Suprapubic skin (tissue), 4 donors: ENCODE results near the gene OGA.

Experiments
- EP300 ChIP-seq: sonication (generic); formaldehyde crosslinking; IDR thresholded peaks from one replicate; pipeline ENCODE4 v1.6.1; 2017; ENCODE audit warnings: antibody characterized with exemption
- POLR2A ChIP-seq, 2 donors: fragments of 450-650 bp; IDR thresholded peaks; one replicate each; pipeline ENCODE4 v1.6.1; 2017; ENCODE audit warnings: antibody characterized with exemption in 2 of 2, mild to moderate bottlenecking in 2 of 2, moderate library complexity in 2 of 2
- POLR2AphosphoS5 ChIP-seq, 3 donors: sonication (generic); formaldehyde crosslinking; IDR thresholded peaks; one replicate each; pipeline ENCODE4 v1.6.1; 2017; ENCODE audit warnings: antibody characterized with exemption in 3 of 3
- TF ChIP-seq, protein P1 (sequence below), 2 donors: fragments of 200-600 bp in 1 of 2; fragments of 450-650 bp in 1 of 2; sonication (generic) in 1 of 2; IDR thresholded peaks; one replicate each; pipeline ENCODE4 v1.5.1; 2016 to 2019; ENCODE audit warnings: antibody characterized with exemption in 2 of 2, mild to moderate bottlenecking in 1 of 2, moderate library complexity in 1 of 2

DNA sequence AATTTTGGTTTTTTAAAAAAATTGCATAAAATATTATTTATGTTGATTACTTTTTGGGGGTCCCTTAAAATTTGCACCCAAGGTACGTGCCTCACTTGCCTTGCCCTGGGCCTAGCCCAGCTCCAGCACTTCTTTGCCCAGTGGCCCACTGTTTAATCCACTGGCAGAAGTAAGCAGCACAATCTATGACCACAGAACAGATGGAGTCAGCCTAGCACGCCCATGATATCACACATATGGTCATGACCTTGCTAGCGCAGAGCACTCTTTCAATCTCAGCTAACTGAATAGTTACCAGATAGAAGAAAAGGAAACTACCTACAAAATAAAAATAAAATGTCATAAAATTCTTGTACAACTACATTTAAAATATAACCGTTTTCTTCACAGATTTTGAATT, 5.6 kb downstream of the OGA start:
- TF ChIP-seq, protein P1, sequence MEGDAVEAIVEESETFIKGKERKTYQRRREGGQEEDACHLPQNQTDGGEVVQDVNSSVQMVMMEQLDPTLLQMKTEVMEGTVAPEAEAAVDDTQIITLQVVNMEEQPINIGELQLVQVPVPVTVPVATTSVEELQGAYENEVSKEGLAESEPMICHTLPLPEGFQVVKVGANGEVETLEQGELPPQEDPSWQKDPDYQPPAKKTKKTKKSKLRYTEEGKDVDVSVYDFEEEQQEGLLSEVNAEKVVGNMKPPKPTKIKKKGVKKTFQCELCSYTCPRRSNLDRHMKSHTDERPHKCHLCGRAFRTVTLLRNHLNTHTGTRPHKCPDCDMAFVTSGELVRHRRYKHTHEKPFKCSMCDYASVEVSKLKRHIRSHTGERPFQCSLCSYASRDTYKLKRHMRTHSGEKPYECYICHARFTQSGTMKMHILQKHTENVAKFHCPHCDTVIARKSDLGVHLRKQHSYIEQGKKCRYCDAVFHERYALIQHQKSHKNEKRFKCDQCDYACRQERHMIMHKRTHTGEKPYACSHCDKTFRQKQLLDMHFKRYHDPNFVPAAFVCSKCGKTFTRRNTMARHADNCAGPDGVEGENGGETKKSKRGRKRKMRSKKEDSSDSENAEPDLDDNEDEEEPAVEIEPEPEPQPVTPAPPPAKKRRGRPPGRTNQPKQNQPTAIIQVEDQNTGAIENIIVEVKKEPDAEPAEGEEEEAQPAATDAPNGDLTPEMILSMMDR (IDR thresholded peaks at IDR 0.05) = no peak
- no peak for TF ChIP-seq POLR2AphosphoS5 (IDR thresholded peaks at IDR 0.05)
- no peak for TF ChIP-seq EP300
- no peak for TF ChIP-seq POLR2A (IDR thresholded peaks at IDR 0.05)
